PFSK-1 (cell line): ENCODE results near the gene LENG8.
A peak's percentile ranks its signal among the peaks of the same experiment; 100 is the strongest.

Experiments
- POLR2AphosphoS5 ChIP-seq: IDR thresholded peaks from 2 replicates; pipeline ENCODE4 v1.6.1; 2012; ENCODE audit warnings: low read depth, mild to moderate bottlenecking, control low read depth, low read length, moderate library complexity
- SIN3A ChIP-seq: IDR thresholded peaks from 2 replicates; pipeline ENCODE4 v1.6.1; 2012; ENCODE audit warnings: mild to moderate bottlenecking, low read length, moderate library complexity, borderline replicate concordance; ENCODE audit not compliant: insufficient read depth
- TAF1 ChIP-seq: IDR thresholded peaks from 2 replicates; pipeline ENCODE4 v1.6.1; 2012; ENCODE audit warnings: low read length, control low read depth, borderline replicate concordance; ENCODE audit not compliant: insufficient read depth
- TF ChIP-seq, protein P1 (sequence below), 2 experiments: IDR thresholded peaks; 2 replicates each; pipeline versions ENCODE4 v1.6.1 to v1.8.0; 2011 to 2012; ENCODE audit warnings: low read depth in 2 of 2, low read length in 2 of 2, control low read depth in 1 of 2, inconsistent platforms in 1 of 2, mild to moderate bottlenecking in 1 of 2, moderate library complexity in 1 of 2; ENCODE audit not compliant: insufficient read depth in 1 of 2

DNA sequence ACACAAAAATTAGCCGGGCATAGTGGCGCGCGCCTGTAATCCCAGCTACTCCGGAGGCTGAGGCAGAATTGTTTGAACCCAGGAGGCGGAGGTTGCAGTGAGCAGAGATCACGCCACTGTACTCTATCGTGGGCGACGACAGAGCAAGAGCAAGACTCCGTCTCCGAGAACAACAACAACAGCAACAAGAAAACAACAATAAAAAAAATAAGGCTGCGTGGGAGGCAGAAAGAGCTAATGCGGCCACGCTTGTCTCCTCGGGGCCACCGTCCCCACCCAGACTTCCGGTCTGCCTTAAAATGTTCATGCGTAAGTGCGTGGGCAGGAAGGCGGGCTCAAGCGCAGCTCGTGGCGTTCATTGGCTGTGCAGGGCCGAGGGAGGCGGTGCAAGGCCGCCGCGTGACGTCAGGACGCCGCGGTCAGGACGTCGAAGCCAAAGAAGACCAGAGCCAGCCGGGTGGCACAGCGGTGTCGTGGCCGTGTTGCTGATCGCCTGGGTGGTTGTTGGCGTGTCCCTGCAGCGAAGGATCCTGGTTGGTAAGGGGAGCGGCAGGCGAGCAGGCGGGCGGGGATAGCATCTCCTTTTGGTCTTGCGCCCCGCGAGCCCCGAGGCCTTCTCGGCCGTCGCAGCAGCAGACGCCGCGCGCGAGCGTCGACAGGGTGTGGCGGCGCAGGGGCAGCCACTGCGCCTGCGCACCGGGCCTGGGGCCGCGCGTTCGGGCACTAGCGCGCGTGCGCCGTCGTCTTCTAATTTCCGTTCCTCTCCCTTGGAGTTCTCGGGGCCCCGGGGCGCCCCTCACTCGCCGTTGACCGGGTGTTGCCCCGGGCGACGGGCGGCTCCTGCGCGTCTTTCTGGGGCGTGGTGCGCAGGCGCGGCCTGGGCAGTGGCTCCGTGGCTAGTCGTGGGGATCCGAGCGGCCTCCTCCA is at the start of gene LENG8:
- TF ChIP-seq POLR2AphosphoS5 (peak; percentile 96), SIN3A (0 out of 2 replicates have a peak, but pooled peaks have one; percentile 5), TAF1 (peak; percentile 83; the same call in 1 of the 2 replicates)
- TF ChIP-seq, protein P1, sequence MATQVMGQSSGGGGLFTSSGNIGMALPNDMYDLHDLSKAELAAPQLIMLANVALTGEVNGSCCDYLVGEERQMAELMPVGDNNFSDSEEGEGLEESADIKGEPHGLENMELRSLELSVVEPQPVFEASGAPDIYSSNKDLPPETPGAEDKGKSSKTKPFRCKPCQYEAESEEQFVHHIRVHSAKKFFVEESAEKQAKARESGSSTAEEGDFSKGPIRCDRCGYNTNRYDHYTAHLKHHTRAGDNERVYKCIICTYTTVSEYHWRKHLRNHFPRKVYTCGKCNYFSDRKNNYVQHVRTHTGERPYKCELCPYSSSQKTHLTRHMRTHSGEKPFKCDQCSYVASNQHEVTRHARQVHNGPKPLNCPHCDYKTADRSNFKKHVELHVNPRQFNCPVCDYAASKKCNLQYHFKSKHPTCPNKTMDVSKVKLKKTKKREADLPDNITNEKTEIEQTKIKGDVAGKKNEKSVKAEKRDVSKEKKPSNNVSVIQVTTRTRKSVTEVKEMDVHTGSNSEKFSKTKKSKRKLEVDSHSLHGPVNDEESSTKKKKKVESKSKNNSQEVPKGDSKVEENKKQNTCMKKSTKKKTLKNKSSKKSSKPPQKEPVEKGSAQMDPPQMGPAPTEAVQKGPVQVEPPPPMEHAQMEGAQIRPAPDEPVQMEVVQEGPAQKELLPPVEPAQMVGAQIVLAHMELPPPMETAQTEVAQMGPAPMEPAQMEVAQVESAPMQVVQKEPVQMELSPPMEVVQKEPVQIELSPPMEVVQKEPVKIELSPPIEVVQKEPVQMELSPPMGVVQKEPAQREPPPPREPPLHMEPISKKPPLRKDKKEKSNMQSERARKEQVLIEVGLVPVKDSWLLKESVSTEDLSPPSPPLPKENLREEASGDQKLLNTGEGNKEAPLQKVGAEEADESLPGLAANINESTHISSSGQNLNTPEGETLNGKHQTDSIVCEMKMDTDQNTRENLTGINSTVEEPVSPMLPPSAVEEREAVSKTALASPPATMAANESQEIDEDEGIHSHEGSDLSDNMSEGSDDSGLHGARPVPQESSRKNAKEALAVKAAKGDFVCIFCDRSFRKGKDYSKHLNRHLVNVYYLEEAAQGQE (IDR thresholded peaks at IDR 0.05; ENCODE audit: insufficient read depth in 1 of 2, low read depth in 2 of 2, low read length in 2 of 2) = peak in 1 of 2 experiments; percentile 43; a peak in 1 of 4 replicates
